Keratinocyte (primary cell): ENCODE data around the gene ARCN1. TPM values are rescaled to one million over a fixed set of nuclear protein-coding genes. Genes with fewer than 3 reads are reported as not detected.

ENCODE experiments used
- DNase-seq: peaks from one replicate; pipeline ENCODE4 v3.0.0-alpha.2; 2011; ENCODE audit warnings: low read depth, missing footprints, low spot score
- FAIRE-seq: peaks from 2 replicates; lab custom pipeline; 2011; peaks lifted over from hg19 to GRCh38; lab: Jason Lieb, UNC
- H2AFZ ChIP-seq: 2 replicates; pipeline ENCODE4 v1.6.0; 2012; ENCODE audit warnings: low read length, control low read depth, inconsistent platforms; ENCODE audit not compliant: control insufficient read depth
- H3K27ac ChIP-seq: 2 replicates; pipeline ENCODE4 v1.5.1; 2011; ENCODE audit warnings: low read length; ENCODE audit not compliant: control insufficient read depth, insufficient read depth
- H3K27me3 ChIP-seq: 3 replicates; pipeline ENCODE4 v1.6.0; 2011; ENCODE audit warnings: low read length; ENCODE audit not compliant: control insufficient read depth, insufficient read depth; ENCODE audit errors: extremely low read depth
- H3K36me3 ChIP-seq, 2 experiments: 2 replicates in 1 of 2; 3 replicates in 1 of 2; pipeline ENCODE4 v1.5.1; 2011; ENCODE audit warnings: low read length in 2 of 2, mild to moderate bottlenecking in 1 of 2; ENCODE audit not compliant: control insufficient read depth in 2 of 2, insufficient read depth in 2 of 2; ENCODE audit errors: extremely low read depth in 1 of 2
- H3K4me1 ChIP-seq: 3 replicates; pipeline ENCODE4 v1.5.1; 2011; ENCODE audit warnings: low read length; ENCODE audit not compliant: control insufficient read depth, insufficient read depth; ENCODE audit errors: extremely low read depth
- H3K4me2 ChIP-seq: 3 replicates; pipeline ENCODE4 v1.6.0; 2011; ENCODE audit warnings: low read depth, low read length; ENCODE audit not compliant: control insufficient read depth, insufficient read depth; ENCODE audit errors: extremely low read depth
- H3K4me3 ChIP-seq, 3 experiments: fragments of 200-600 bp in 1 of 3; sonication (generic) in 1 of 3; 2 replicates in 2 of 3; 3 replicates in 1 of 3; pipeline ENCODE4 v1.5.1; 2011 to 2016; ENCODE audit warnings: low read length in 3 of 3, mild to moderate bottlenecking in 3 of 3, control low read depth in 2 of 3, inconsistent platforms in 1 of 3, low read depth in 1 of 3, mixed read lengths in 1 of 3, mixed run types in 1 of 3, moderate library complexity in 1 of 3; ENCODE audit not compliant: control insufficient read depth in 2 of 3, insufficient read depth in 2 of 3; ENCODE audit errors: extremely low read depth in 1 of 3
- H3K79me2 ChIP-seq: 2 replicates; pipeline ENCODE4 v1.6.0; 2012; ENCODE audit warnings: low read length; ENCODE audit not compliant: control insufficient read depth, insufficient read depth
- H3K9ac ChIP-seq: 3 replicates; pipeline ENCODE4 v1.6.0; 2011; ENCODE audit warnings: low read length; ENCODE audit not compliant: control insufficient read depth, insufficient read depth; ENCODE audit errors: extremely low read depth
- H3K9me1 ChIP-seq: 3 replicates; pipeline ENCODE4 v1.6.0; 2011; ENCODE audit warnings: low read length; ENCODE audit not compliant: control insufficient read depth, insufficient read depth; ENCODE audit errors: extremely low read depth
- H3K9me3 ChIP-seq: 2 replicates; pipeline ENCODE4 v1.5.1; 2012; ENCODE audit warnings: low read depth, low read length; ENCODE audit not compliant: control insufficient read depth
- H4K20me1 ChIP-seq: 3 replicates; pipeline ENCODE4 v1.6.0; 2011; ENCODE audit warnings: low read length; ENCODE audit not compliant: control insufficient read depth, insufficient read depth; ENCODE audit errors: extremely low read depth
- CTCF ChIP-seq, 3 experiments: IDR thresholded peaks in 1 of 3; conservative IDR thresholded peaks in 1 of 3; optimal IDR thresholded peaks in 1 of 3; 2 replicates in 2 of 3; 3 replicates in 1 of 3; pipeline versions ENCODE3 to v1.5.1; 2011; ENCODE audit warnings: low read length in 3 of 3, mild to moderate bottlenecking in 3 of 3, moderate library complexity in 2 of 3, control low read depth in 1 of 3, inconsistent platforms in 1 of 3; ENCODE audit not compliant: insufficient read depth in 2 of 3; ENCODE audit errors: extremely low read depth in 1 of 3
- EZH2 ChIP-seq: IDR thresholded peaks from one replicate; pipeline ENCODE4 v1.6.1; 2012; ENCODE audit warnings: inconsistent platforms, mild to moderate bottlenecking, low read length, moderate library complexity
- dilution Hi-C: fragments of 300-500 bp; cut with MboI; formaldehyde crosslinking; loops from one replicate; pipeline ENCODE4 v1.7.0; 2020; ENCODE audit warnings: low sequenced_read_pairs; ENCODE audit not compliant: extremely low pct_ligation_motif_present
- polyA plus RNA-seq, 5 experiments: library from polyadenylated mRNA; depleted of rRNA in 3 of 5; stranded (reverse) in 3 of 5; stranded (forward) in 1 of 5; unstranded in 1 of 5; fragments of >200 nt; gene quantifications; 1 replicate in 1 of 5; 2 replicates in 3 of 5; 3 replicates in 1 of 5; pipeline versions ENCODE4 v1.2.1 to v1.2.3, GENCODE V29; 2011 to 2012; ENCODE audit warnings: missing spikeins in 2 of 5, low read depth in 1 of 5, low replicate concordance in 1 of 5

ARCN1 gene
- polyA plus RNA-seq, 1 donor (not counting 4 experiments of a cell fraction or from before 2014, with no cell fraction given): 150 TPM

GRCh38 chr11:118560806-118561205 is 11.4 kb upstream of the ARCN1 start:
- Histone ChIP-seq H3K4me2 (no peak overlapping the region), H3K9me1 (no peaks in the 10 kb centered on the region), H2AFZ (no peak overlapping the region), H3K9ac (no peak overlapping the region), H3K4me1 (peaks cover 5% of the 10 kb centered on the region), H3K79me2 (no peaks in the 10 kb centered on the region), H3K9me3 (no peaks in the 10 kb centered on the region), H3K27ac (no peak overlapping the region), H3K4me3 (no peak overlapping the region), H4K20me1 (no peaks in the 10 kb centered on the region), H3K27me3 (no peaks in the 10 kb centered on the region), H3K36me3 (peaks cover 3 to 8% of the 10 kb centered on the region in 2 experiments)
- no peak for FAIRE-seq
- no peak for DNase-seq
- dilution Hi-C loops: no loop called here
- no peak for TF ChIP-seq CTCF (optimal IDR thresholded peaks at IDR 0.05 in 1 of 3, IDR thresholded peaks at IDR 0.05 in 1 of 3, conservative IDR thresholded peaks at IDR 0.05 in 1 of 3; ENCODE audit: extremely low read depth in 1 of 3, insufficient read depth in 2 of 3, low read length in 3 of 3)

DNA sequence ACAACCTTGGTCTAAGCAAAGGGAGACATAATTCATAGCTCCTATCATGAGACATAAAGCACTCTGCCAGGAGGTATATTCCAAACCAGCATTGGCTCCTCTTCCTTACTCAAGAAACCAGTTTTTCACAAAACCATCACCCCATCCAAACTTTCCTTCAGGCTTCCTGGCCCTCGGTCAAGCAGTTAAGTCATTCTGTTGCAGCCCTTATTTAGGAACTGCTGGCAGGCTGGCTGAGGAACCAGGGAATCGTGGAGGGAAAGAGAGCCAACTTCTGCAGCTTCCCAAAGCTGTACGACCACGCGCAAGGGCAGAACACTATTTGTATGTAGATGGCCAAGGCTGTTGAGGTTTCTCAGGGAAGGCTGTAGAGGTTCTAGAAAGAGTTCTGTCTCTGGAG is 7.2 kb upstream of the ARCN1 start:
- Histone ChIP-seq H3K9ac (peak overlapping the region; percentile 86), H3K9me1 (no peaks in the 10 kb centered on the region), H3K27me3 (no peaks in the 10 kb centered on the region), H3K4me2 (peak overlapping the region; percentile 95), H3K9me3 (no peaks in the 10 kb centered on the region), H3K79me2 (no peaks in the 10 kb centered on the region), H2AFZ (peak overlapping the region; percentile 1), H3K36me3 (peaks cover 1 to 2% of the 10 kb centered on the region in 2 experiments), H3K4me3 (peak overlapping the region; percentile 13 to 78 (median 27)), H3K27ac (no peak overlapping the region), H4K20me1 (no peaks in the 10 kb centered on the region), H3K4me1 (peaks cover 5% of the 10 kb centered on the region)
- no peak for DNase-seq
- no peak for FAIRE-seq
- TF ChIP-seq EZH2 (no peak), CTCF (optimal IDR thresholded peaks at IDR 0.05 in 1 of 3, IDR thresholded peaks at IDR 0.05 in 1 of 3, conservative IDR thresholded peaks at IDR 0.05 in 1 of 3; ENCODE audit: extremely low read depth in 1 of 3, insufficient read depth in 2 of 3, low read length in 3 of 3) (no peak)
- dilution Hi-C loops: no loop called here
